ENCODE results near the gene NFIX. TPM values are rescaled to one million over a fixed set of nuclear protein-coding genes. Genes with fewer than 3 reads are reported as not detected.

NFIX gene
- total and polyA plus RNA-seq, 9 of the 15 experiments (the other 6 are each of a cell fraction or from before 2014, with no cell fraction given) = 0.28 to 26.8 (median 5.4) TPM

DNA sequence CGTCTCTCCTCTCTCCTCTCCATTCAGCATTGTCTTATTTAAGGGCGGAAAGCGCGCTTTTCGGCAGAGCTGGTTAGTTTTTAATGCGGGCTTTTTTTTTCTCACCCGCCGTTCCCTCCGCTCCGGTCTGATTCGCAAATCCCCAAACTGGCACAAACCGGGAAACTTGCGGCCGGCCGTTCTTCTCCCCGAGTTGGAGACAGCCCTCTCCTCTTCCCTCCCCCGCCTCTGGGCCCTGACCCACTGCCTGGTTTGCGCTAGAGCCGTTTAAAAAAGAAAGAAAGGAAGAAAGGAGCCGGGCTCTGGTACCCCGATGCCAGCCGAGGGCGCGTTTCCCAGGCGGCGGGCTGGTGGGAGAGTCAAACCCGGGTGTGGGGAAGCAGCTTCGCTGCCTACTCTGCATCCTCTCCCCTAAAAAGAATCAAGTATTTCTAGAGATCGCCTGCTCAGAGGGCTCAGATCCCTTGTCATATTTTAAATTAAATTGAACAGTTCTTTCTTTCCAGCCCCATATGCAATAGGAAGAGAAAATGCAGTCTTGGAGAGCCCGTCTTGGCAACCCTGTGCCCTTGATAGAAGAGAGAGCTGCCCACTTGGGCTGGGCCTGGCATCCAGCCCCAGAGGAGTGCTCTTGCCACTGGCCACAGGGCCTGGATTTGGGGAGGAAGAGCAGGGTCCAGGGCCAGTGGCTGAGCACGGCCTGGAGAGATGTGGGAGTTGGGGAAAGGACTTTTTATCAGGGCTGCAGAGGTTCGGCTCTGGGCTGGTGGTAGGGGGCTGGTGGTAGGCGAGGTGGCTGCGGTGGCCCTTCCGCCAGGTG, 19.0 kb downstream of the NFIX start (continued):
- peak; percentile 41 for TF ChIP-seq RBBP5 (IDR thresholded peaks at IDR 0.05; ENCODE audit: borderline replicate concordance, insufficient read depth, low read length, poor library complexity, severe bottlenecking)

GRCh38 chr19:13014921-13015280, 19.6 kb downstream of the NFIX start:
- intact Hi-C loops (cut with micrococcal nuclease) = no loop called here
- in situ Hi-C loops (cut with MboI) = no loop called here
- DNase-seq (ENCODE audit: extremely low read depth in 1 of 4, low spot score in 3 of 4) = no peak

More at GRCh38 chr19:13014921-13015280, 19.6 kb downstream of the NFIX start:
- H2AFZ ChIP-seq (ENCODE audit: low read depth, low read length) = no peak overlapping the region
- peak overlapping the region; percentile 55; the same call in 1 of the 3 replicates for H3K27ac ChIP-seq (ENCODE audit: extremely low read depth, low read depth, low read length)
- H3K9me3 ChIP-seq (replicated peaks; ENCODE audit: control insufficient read depth, insufficient read depth, low read depth, low read length) = no peaks in the 10 kb centered on the region
- H3K79me2 ChIP-seq (ENCODE audit: control insufficient read depth, insufficient read depth, low read length) = peaks cover 69% of the 10 kb centered on the region
- no peak overlapping the region for H3K4me2 ChIP-seq (ENCODE audit: insufficient read depth, low read length)
- peaks cover 47 to 76% of the 10 kb centered on the region in 2 experiments for H3K4me1 ChIP-seq (replicated peaks in 1 of 2; ENCODE audit: control insufficient read depth in 2 of 2, insufficient read depth in 2 of 2, low read length in 2 of 2)
- H3K4me3 ChIP-seq = no peak overlapping the region
- no peaks in the 10 kb centered on the region for H3K36me3 ChIP-seq (ENCODE audit: control insufficient read depth, insufficient read depth, low read length)
- H3K9me1 ChIP-seq (ENCODE audit: control insufficient read depth, insufficient read depth, low read length) = no peaks in the 10 kb centered on the region
- no peak for ATAC-seq
- CTCF ChIA-PET (ENCODE audit: low intra/inter-chr PET ratio) = no interaction called here
- TF ChIP-seq HNRNPL (IDR thresholded peaks at IDR 0.05; ENCODE audit: low read depth, low read length) (peak; percentile 57; the same call in 1 of the 2 replicates), MTA1 (IDR thresholded peaks at IDR 0.05; ENCODE audit: borderline replicate concordance) (no peak), GATAD2A (IDR thresholded peaks at IDR 0.05) (peak; percentile 18; the same call in 1 of the 2 replicates)
- whole genome bisulfite sequencing (ENCODE audit: insufficient coverage, low coverage, missing lambda C conversion rate) = 88% methylated on average over 3 of the region's 4 CpGs
- no peaks in the 10 kb centered on the region for H3K27me3 ChIP-seq (ENCODE audit: control insufficient read depth in 2 of 2, insufficient read depth in 2 of 2, low read length in 2 of 2)
- H4K20me1 ChIP-seq (replicated peaks; ENCODE audit: control insufficient read depth, insufficient read depth, low read length) = no peaks in the 10 kb centered on the region
- POLR2A ChIA-PET = interaction anchor here (1.0 to 1.9 kb wide), 3 partner anchors 10 to 13 kb away, joined by 3 to 5 read pairs (median 5); no protein-coding TSS in a partner anchor
- no TSS peak for BruUV-seq (replicated peaks)
- peak overlapping the region in 1 of 2 experiments; percentile 80; a peak in 2 of 4 replicates for H3K9ac ChIP-seq (ENCODE audit: insufficient read depth in 1 of 2, low read depth in 2 of 2, low read length in 2 of 2)
- no peak for FAIRE-seq
